ENCODE results near the gene ZNF81.
"Not testable (repeated sequence)": the region's sequence is repeated elsewhere in the genome, so short reads cannot be mapped to it uniquely, and the experiment has no call there.

The ZNF81 gene

DNA sequence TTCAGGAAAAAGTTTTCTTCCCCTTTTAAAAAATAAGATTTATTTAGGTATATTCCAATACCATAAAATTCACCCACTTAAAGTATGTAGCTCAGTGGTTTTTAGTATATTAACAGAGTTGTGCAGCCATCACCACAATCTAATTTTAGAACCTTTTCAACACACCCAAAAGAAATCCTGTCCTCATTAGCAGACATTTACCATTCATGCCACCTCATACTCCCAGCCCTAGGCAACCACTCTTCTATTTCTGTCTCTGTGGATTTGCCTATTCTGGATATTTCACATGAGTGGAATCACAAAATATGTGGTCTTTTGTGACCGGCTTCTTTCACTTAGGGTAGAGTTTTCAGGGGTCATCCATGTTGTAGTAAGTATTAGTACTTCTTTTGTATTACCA lies 7.4 kb downstream of the ZNF81 start:
- no peak for DNase-seq (ENCODE audit: low read depth in 2 of 2)

GRCh38 chrX:47846040-47846439 lies 9.3 kb downstream of the ZNF81 start:
- no peak for DNase-seq (ENCODE audit: low read depth in 2 of 2)

DNA sequence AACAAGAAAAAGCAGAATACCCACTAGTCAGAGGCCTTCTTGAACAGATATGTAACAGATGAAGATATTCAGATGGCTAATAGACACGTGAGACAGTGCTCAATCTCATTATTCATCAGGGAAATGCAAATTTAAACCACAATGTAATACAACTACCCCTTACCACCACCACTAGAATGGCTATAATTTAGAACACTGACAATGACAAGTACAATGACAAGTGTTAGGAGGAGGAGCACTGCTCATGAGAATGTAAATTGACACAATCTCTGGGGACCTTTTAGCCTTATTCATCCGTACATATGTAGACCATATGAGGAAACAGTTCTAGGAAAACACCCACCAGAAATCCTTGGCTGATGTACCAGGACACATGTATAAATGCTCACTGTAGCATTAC lies 13.1 kb downstream of the ZNF81 start:
- DNase-seq (ENCODE audit: low read depth in 2 of 2), result no peak

DNA sequence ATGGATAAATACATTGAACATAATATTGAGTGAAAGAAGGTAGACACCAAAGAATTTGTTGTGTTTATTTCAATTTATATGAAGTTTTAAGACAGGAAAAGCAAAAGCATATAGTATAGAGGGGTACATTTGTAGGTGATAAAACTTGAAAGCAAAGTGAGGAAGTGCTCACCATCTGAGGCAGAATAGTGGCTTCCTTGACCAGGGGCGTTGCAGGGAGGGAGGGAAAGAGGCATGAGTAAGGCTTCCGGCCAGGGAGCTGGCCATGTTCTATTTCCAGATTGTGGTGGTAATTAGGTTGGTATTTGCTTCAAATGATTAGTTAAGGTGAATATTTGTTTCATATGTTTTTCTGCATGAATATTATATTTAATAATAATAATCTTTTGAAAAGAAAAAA lies 13.7 kb downstream of the ZNF81 start:
- not testable (repeated sequence) for DNase-seq (ENCODE audit: low read depth in 2 of 2)

GRCh38 chrX:47850901-47851300 lies 14.2 kb downstream of the ZNF81 start:
- no peak for DNase-seq (ENCODE audit: low read depth in 2 of 2)

GRCh38 chrX:47854474-47854873 lies 17.8 kb downstream of the ZNF81 start:
- DNase-seq (ENCODE audit: low read depth in 2 of 2), result no peak

DNA sequence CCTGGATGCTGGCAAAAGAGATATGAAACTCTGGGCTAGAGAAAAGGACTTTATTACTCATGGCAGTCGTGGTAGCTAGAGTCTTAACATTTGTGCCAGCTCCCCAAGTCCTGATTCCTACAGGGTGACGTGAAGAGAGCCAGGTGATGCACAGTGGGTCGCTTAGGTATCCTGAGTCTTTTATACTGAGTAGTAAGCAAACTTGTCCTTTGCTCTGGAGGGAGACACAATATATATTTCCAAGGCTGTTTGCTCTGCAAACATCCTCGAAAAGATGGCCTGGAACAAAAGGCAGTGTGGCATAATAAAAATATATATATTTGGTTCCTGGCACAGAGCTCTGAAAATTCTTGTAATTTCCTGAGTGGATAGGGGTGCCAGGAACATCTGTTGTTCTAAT lies 23.0 kb downstream of the ZNF81 start:
- no peak for DNase-seq (ENCODE audit: low read depth in 2 of 2)

- no peak for DNase-seq (ENCODE audit: low read depth in 2 of 2)
Observed at GRCh38 chrX:47862680-47863079, 26.0 kb downstream of the ZNF81 start.

GRCh38 chrX:47863187-47863586 lies 26.5 kb downstream of the ZNF81 start:
- DNase-seq (ENCODE audit: low read depth in 2 of 2), result no peak

DNA sequence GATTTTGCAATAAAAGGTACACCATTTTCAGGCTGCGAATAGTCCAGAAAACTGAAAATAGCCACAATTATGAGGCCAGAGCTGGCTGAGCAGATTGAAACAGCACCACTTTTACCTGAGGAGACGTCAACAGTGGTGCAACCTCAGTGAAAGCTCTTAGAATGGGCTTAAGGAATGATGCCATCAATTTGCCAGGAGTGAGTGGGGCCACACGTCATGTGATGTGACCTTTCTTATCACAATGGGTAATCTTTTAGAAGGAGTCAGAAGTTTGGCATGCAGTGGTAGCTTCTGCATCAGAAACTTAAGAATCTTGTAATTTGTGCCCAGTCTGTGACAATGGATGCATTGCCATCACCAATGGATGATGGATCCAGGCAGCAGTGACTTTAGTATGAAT lies 27.6 kb downstream of the ZNF81 start:
- DNase-seq (ENCODE audit: low read depth in 2 of 2), result no peak

- no peak for DNase-seq (ENCODE audit: low read depth in 2 of 2)
Observed at GRCh38 chrX:47864785-47865184, 28.1 kb downstream of the ZNF81 start.

- no peak for DNase-seq (ENCODE audit: low read depth in 2 of 2)
Observed at GRCh38 chrX:47873123-47873522, 36.4 kb downstream of the ZNF81 start.

- DNase-seq (ENCODE audit: low read depth in 2 of 2), result no peak
Observed at GRCh38 chrX:47877327-47877726, 40.6 kb downstream of the ZNF81 start.

- DNase-seq (ENCODE audit: low read depth in 2 of 2), result no peak
Observed at GRCh38 chrX:47878198-47878597, 41.5 kb downstream of the ZNF81 start.

DNA sequence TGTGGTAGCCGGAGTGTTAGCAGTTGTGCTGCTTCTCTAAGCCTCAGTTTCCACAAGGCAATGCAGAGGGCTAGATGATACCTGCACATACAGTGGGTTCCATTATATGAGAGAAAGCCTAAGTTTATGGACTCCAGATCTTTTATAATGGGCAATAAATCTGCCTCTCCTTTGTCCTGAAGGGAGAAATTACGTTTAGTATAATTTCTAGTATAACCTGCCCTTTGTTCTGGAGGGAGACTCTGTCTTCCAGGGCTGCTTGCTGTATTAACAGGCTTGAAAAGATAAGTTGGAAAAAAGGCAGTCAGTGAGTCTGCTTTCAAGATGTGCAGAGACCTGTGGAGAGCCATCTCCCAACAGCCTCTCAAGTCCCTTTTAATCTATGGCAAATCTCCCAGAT lies 42.8 kb downstream of the ZNF81 start:
- DNase-seq (ENCODE audit: low read depth in 2 of 2), result no peak

DNA sequence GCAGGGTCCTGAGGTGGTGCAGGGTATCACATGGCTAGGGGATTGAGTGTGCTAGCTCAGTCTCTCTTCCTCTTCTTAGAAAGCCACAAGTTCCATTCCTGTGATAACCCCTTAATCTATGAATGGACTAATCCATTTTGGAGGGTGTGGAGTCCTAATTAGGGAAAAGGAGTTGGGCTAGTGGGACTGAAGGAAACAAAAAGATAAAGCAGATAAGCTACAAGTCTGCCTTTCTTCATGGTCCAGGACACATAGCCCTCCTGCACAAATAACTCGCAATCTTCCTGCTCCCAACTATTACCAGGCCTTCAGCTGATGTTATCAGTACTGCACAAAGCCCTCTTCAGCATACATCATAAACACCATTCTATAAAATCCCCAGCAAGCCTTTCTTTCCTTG lies 44.2 kb downstream of the ZNF81 start:
- no peak for DNase-seq (ENCODE audit: low read depth in 2 of 2)

DNA sequence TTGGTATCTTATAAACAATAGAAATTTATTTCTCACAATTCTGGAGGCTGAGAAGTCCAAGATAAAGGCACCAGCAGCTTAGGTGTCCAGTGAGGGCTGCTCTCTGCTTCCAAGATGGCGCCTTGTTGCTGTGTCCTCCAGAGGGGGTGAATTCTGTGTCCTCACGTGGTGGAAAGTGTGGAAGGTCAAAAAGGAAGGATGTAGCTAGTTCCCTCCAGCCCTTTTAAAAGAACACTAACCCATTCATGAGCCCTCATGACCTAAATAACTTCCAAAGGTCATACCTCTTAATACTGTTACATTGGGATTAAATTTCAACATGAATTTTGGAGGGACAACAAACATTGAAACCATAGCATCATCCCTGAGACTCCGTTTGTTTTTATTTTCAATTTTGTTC lies 48.8 kb downstream of the ZNF81 start:
- DNase-seq (ENCODE audit: low read depth in 2 of 2), result no peak

GRCh38 chrX:47898024-47898423 lies 61.3 kb downstream of the ZNF81 start:
- DNase-seq (ENCODE audit: low read depth in 2 of 2), result no peak

DNA sequence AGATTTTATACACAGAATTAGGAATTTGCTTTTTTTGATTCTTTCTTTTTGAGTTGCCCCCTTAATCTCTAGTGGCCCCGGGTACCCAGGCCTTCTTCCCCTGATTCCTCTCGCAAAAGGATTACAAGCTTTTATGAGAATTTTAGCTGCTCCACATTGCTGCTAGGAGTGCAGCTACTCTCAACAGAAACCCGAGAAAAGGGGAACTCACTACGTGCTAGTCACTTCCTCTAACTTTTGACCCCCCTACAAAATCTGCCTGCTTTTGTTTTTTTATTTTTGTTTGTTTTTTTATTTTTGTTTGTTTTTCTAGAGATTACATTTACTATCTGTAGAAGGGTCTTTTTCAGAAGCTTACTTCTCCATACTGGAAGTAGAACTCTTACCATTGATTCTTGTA lies 64.1 kb downstream of the ZNF81 start:
- DNase-seq (ENCODE audit: low read depth in 2 of 2), result no peak

DNA sequence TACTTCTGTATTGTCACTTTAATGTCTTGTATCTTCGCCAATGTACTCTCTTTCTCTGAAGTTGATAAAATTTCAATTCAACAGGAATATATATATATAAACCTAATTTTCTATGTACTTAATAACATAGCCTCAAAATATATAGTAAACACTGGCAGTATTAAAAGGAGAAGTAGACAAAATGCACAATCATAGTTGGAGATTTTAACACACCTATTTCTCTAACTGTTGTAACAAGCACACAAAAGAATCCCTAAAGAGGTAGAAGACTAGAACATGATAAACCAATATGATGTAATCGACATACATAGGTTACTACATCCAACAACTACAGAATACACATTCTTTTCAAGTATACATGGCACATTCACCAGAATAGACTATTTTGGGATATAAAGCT lies 65.5 kb downstream of the ZNF81 start:
- DNase-seq (ENCODE audit: low read depth in 2 of 2), result no peak

DNA sequence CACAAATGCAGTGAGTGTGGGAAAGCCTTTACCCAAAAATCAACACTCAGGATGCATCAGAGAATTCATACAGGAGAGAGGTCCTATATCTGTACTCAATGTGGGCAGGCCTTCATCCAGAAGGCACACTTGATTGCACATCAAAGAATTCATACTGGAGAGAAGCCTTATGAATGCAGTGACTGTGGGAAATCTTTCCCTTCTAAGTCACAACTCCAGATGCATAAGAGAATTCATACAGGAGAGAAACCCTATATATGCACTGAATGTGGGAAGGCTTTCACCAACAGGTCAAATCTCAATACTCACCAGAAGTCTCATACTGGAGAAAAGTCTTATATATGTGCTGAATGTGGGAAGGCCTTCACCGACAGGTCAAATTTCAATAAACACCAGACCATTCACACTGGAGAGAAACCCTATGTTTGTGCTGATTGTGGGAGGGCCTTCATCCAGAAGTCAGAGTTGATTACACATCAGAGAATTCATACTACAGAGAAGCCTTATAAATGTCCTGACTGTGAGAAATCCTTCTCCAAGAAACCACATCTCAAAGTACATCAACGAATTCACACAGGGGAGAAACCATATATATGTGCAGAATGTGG lies 79.3 kb downstream of the ZNF81 start:
- DNase-seq (ENCODE audit: low read depth in 2 of 2), result no peak

DNA sequence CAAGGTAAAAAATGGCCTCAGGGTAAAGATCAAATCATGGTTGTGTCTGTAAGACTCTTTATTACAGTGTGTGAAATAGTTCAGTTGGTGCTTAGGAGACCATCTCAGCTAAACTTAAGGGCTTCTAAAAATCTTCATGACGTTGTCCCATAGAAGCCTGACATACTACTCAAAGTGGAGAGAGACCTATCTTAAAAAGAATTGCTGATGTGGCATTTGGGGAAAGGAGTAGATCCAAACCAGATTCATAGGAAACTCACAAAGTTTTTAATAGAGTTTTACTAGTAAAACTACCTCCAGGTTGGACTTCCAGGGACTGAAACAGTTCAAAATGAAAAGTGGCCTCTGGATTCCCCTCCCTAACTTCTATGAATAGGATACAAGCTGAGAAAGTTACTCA lies 81.6 kb downstream of the ZNF81 start:
- DNase-seq (ENCODE audit: low read depth in 2 of 2), result no peak

- no peak for DNase-seq (ENCODE audit: low read depth in 2 of 2)
Observed at GRCh38 chrX:47927212-47927611, 90.5 kb downstream of the ZNF81 start.

- DNase-seq (ENCODE audit: low read depth in 2 of 2), result not testable (repeated sequence)
Observed at GRCh38 chrX:47931970-47932369, 95.3 kb downstream of the ZNF81 start.

DNA sequence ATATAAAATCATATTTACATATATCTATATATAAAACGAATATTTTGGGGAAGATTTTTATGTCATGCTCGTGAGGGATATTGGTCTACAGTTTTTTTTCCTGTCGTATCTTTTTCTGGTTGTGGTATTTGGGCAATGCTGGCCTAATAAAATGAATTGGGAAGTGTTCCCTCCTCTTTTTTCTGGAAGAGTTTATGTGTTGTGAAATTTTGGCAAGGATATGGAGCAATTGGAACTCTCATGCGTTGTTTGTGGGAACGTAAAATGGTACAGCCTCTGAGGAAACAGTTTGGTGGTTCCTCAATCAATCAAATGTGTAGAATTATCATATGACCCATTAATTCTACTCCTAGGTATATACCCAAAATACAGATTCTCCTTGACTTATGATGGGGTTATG lies 97.2 kb downstream of the ZNF81 start:
- DNase-seq (ENCODE audit: low read depth in 2 of 2), result no peak

Data from activated CD8-positive, alpha-beta memory T cell treated with anti-CD3 and anti-CD28 coated beads for 4 hours (primary cell).